Small intestine (tissue), 16 donors: ENCODE results near the gene GIGYF1. TPM values are rescaled to one million over a fixed set of nuclear protein-coding genes. Genes with fewer than 3 reads are reported as not detected.
A peak's percentile ranks its signal among the peaks of the same experiment; 100 is the strongest.

Experiments used
- DNase-seq, 2 donors: peaks; one replicate each; pipeline versions ENCODE4 v3.0.0 to v3.0.0-alpha.2; 2013
- FAIRE-seq: peaks from 2 replicates; lab custom pipeline; 2012; peaks lifted over from hg19 to GRCh38; lab: Jason Lieb, UNC
- H3K27ac ChIP-seq, 3 donors: one replicate each; pipeline ENCODE4 v1.5.1; 2013; ENCODE audit warnings: low read length in 2 of 3, mild to moderate bottlenecking in 2 of 3, control low read depth in 1 of 3, inconsistent platforms in 1 of 3, low read depth in 1 of 3, moderate library complexity in 1 of 3
- H3K27me3 ChIP-seq, 3 donors: one replicate each; pipeline ENCODE4 v1.6.1; 2013; ENCODE audit warnings: low read length in 3 of 3, inconsistent platforms in 1 of 3; ENCODE audit not compliant: control insufficient read depth in 3 of 3, insufficient read depth in 3 of 3
- H3K36me3 ChIP-seq, 3 donors: one replicate each; pipeline ENCODE4 v1.6.1; 2013; ENCODE audit warnings: low read length in 3 of 3, inconsistent platforms in 1 of 3, low read depth in 1 of 3, mild to moderate bottlenecking in 1 of 3, moderate library complexity in 1 of 3; ENCODE audit not compliant: control insufficient read depth in 3 of 3, insufficient read depth in 2 of 3
- H3K4me1 ChIP-seq, 3 donors: one replicate each; pipeline ENCODE4 v1.6.1; 2013; ENCODE audit warnings: low read length in 2 of 3, inconsistent platforms in 1 of 3, low read depth in 1 of 3, mild to moderate bottlenecking in 1 of 3, moderate library complexity in 1 of 3; ENCODE audit not compliant: control insufficient read depth in 3 of 3, insufficient read depth in 2 of 3
- H3K4me3 ChIP-seq, 3 donors: one replicate each; pipeline ENCODE4 v1.5.1; 2013; ENCODE audit warnings: low read length in 3 of 3, control low read depth in 1 of 3, inconsistent platforms in 1 of 3, low read depth in 1 of 3, mild to moderate bottlenecking in 1 of 3, moderate library complexity in 1 of 3
- H3K9me3 ChIP-seq, 2 donors: one replicate each; pipeline ENCODE4 v1.6.1; 2013; ENCODE audit warnings: low read depth in 1 of 2, low read length in 1 of 2; ENCODE audit not compliant: control insufficient read depth in 2 of 2, insufficient read depth in 1 of 2
- WGBS, 3 donors: extraction: QIAGEN DNeasy Blood & Tissue Kit; methylation state at CpG; one replicate each; pipeline ENCODE4 v1.1.7; 2013; 5-methylcytosine and 5-hydroxymethylcytosine counted together
- long read RNA-seq, 10 donors: transcript quantifications; one replicate each; lab custom pipeline, GENCODE V29; 2026
- polyA plus RNA-seq, 4 donors: library from polyadenylated mRNA; stranded (reverse) in 3 of 4; unstranded in 1 of 4; fragments of 200-250 nt in 3 of 4; fragments of 120-200 nt in 1 of 4; gene quantifications; one replicate each; pipeline versions ENCODE4 v1.2.1 to v1.2.3, GENCODE V29; 2013
- donor health status: healthy with polysubstance abuse.
- donor health status: control.
- donor health status: control.
- donor health status: Bipolar disorder and iron deficiency.
- donor health status: healthy.

Gene GIGYF1, protein sequence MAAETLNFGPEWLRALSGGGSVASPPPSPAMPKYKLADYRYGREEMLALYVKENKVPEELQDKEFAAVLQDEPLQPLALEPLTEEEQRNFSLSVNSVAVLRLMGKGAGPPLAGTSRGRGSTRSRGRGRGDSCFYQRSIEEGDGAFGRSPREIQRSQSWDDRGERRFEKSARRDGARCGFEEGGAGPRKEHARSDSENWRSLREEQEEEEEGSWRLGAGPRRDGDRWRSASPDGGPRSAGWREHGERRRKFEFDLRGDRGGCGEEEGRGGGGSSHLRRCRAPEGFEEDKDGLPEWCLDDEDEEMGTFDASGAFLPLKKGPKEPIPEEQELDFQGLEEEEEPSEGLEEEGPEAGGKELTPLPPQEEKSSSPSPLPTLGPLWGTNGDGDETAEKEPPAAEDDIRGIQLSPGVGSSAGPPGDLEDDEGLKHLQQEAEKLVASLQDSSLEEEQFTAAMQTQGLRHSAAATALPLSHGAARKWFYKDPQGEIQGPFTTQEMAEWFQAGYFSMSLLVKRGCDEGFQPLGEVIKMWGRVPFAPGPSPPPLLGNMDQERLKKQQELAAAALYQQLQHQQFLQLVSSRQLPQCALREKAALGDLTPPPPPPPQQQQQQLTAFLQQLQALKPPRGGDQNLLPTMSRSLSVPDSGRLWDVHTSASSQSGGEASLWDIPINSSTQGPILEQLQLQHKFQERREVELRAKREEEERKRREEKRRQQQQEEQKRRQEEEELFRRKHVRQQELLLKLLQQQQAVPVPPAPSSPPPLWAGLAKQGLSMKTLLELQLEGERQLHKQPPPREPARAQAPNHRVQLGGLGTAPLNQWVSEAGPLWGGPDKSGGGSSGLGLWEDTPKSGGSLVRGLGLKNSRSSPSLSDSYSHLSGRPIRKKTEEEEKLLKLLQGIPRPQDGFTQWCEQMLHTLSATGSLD (N-terminal part only)
- 10 to 100 TPM; 15.7 to 49.1 (median 17.9) TPM for polyA plus RNA-seq
- long read RNA-seq, donor 1, partial matches to known transcripts = 8 of 8 reads
- long read RNA-seq, donor 1, other reads (novel, unspliced or antisense) = 0 of 8 reads
- long read RNA-seq, donor 2 = 0 reads
- long read RNA-seq, donor 3 = 0 reads
- long read RNA-seq, donor 4 = 0 reads
- long read RNA-seq, donor 5 = 0 reads
- long read RNA-seq, donor 6, partial matches to known transcripts = 29 of 29 reads
- long read RNA-seq, donor 6, other reads (novel, unspliced or antisense) = 0 of 29 reads
- long read RNA-seq, donor 7, partial matches to known transcripts = 6 of 6 reads
- long read RNA-seq, donor 7, other reads (novel, unspliced or antisense) = 0 of 6 reads
- long read RNA-seq, donor 8 = 0 reads
- long read RNA-seq, donor 9 = 0 reads
- long read RNA-seq, donor 10 = 0 reads

DNA sequence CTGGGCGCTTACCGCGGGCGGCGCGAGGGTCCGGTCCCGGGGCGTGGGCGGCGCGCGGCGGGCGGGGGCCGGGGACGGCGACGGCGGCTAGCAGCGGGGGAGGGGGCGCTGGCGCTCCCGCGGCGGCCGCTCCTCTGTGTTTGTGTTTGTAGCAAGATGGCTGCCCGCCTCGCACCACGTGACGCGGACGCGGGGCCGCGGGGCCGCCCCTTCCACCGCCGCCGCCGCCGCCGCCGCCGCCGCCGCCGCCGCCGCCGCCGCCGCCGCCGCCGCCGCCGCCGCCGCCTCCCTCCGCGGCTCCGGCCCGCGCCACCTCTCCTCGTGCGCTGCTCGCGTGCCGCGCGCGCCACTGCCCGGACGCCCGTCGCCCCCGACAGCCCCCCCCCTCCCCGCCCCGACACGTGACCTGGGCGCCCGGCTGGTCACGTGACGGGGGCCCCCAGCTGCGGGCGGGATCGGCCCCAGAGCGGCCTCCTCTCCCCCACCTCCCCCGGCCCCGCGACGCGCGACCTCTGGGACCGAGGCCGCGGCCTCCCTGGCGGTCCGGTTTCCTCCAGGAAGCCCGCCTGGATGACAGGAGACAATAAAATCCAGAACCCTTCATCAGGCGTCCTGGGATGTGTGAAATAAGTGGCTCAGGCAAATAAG, at the start of gene GIGYF1:
Gene GIGYF1 (minus strand): TSS at position 153 of the 648 bp plus-strand sequence. CDS start 6,012 bp downstream, outside the sequence.
- Histone ChIP-seq H3K36me3 (peaks cover 0 to 29% (median 0%) of the 10 kb centered on the region in 3 donors), H3K4me3 (peak within 1 kb of the TSS; percentile 73 to 97 (median 89)), H3K27me3 (peaks cover 0 to 8% (median 0%) of the 10 kb centered on the region in 3 donors), H3K4me1 (peaks cover 0 to 24% (median 0%) of the 10 kb centered on the region in 3 donors), H3K27ac (peak within 1 kb of the TSS; percentile 2 to 72 (median 63)), H3K9me3 (no peaks in the 10 kb centered on the region)
- FAIRE-seq (no peak), DNase-seq (peak; percentile 55 to 82)
- 1 to 2% (median 1%) methylated on average over 9 to 92 of the region's 102 CpGs for WGBS, 3 donors

DNA sequence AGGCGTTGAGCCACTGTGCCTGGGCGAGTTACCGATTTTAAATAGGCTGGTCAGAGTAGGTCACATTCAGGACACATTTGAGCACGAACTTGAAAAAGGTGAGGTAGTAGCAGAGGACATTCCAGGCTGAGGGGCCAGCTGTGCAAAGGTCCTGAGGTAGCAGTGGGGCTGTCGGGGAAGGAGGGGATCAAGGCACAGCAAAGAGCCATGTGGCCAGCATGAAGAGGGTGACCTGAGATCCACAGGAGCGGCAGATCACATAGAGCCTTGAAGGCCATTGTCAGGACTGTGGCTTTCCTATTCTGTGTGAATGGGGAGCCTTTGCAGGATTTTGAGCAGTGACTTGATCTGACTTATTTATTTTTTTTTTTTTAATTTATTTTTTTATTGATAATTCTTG, 45.9 kb upstream of the GIGYF1 start:
- WGBS, 3 donors = 93% methylated on average over 6 of the region's 6 CpGs; no CpG with 5 or more reads in 2 of the 3 donors
- DNase-seq = no peak
- Histone ChIP-seq H3K9me3 (no peaks in the 10 kb centered on the region), H3K36me3 (no peaks in the 10 kb centered on the region), H3K4me3 (no peak overlapping the region), H3K27me3 (no peaks in the 10 kb centered on the region), H3K27ac (no peak overlapping the region), H3K4me1 (no peaks in the 10 kb centered on the region)
- no peak for FAIRE-seq

DNA sequence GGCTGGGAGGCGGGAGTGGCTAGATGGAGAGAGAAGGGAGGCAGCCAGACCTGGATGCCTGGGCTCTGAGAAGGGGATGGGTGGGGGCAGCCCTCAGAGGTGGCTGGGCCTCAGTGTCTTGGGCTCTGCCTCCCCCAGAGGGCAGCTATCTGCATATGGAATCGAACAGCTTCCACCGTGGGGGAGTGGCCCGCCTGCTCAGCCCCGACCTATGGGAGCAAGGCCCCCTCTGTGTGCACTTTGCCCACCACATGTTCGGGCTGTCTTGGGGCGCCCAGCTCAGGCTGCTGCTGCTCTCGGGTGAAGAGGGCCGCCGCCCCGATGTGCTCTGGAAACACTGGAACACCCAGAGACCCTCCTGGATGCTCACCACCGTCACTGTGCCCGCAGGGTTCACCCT, 42.6 kb upstream of the GIGYF1 start:
- no peak for FAIRE-seq

DNA sequence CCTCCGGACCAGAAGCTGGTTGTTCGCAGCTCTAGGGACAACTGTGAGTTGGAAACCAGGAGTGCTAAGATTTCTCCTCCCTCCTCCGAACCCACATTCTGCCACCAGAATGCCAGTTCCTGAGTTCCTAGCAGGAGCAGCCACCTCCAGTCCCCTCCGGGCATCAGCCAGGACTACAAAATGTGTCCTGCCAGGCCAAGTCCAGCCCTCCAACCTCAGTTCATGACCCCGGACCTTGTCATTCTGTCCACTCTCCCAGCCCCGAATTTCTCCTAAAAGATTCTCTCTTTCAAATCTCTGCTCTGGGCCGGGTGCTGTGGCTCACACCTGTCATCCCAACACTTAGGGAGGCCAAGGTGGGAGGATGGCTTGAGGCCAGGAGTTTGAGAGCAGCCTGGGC, 41.7 kb upstream of the GIGYF1 start:
- WGBS, 3 donors = 84% methylated on average over 7 of the region's 7 CpGs; no CpG with 5 or more reads in 2 of the 3 donors
- no peak for FAIRE-seq

More for the DNA sequence above, 42.6 kb upstream of the GIGYF1 start:
- H3K4me3 ChIP-seq = no peak overlapping the region
- WGBS, 3 donors = 62% methylated on average over 13 of the region's 13 CpGs; no CpG with 5 or more reads in 2 of the 3 donors
- peaks cover 0 to 2% (median 0%) of the 10 kb centered on the region in 3 donors for H3K27me3 ChIP-seq
- H3K27ac ChIP-seq = no peak overlapping the region
- H3K9me3 ChIP-seq = no peaks in the 10 kb centered on the region
- no peak for DNase-seq
- no peaks in the 10 kb centered on the region for H3K4me1 ChIP-seq
- H3K36me3 ChIP-seq = no peaks in the 10 kb centered on the region

DNA sequence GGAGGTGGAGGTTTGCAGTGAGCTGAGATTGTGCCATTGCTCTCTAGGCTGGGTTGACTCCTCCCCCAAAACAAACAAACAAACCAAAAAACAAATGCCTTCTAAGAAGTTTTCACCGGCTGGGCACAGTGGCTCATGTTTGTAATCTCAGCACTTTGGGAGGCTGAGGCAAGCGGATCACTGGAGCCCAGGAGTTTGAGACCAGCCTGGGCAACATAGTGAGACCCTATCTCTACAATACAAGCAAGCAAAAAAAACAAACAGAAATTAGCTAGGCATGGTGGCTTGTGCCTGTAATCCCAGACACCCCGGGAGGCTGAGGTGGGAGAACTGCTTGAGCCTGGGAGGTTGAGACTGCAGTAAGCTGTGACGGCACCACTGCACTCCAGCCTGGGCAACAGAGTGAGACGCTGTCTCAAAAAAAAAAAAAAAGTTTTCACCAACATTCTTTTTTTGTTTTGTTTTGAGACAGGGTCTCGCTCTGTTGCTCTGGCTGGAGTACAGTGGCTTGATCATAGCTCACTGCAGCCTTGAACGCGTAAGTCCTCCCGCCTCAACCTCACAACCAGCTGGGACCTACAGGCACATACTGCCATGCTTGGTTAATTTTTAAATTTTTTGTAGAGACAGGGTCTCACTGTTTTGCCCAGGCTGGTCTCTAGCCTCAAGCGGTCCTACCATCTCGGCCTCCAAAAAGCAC, 38.0 kb upstream of the GIGYF1 start:
- FAIRE-seq (no peak), DNase-seq (no peak)
- no peak overlapping the region for H3K4me3 ChIP-seq
- peaks cover 0 to 2% (median 0%) of the 10 kb centered on the region in 3 donors for H3K27me3 ChIP-seq
- no peaks in the 10 kb centered on the region for H3K36me3 ChIP-seq
- WGBS, 3 donors = 82% methylated on average over 11 of the region's 11 CpGs; no CpG with 5 or more reads in 2 of the 3 donors
- H3K27ac ChIP-seq = no peak overlapping the region
- no peaks in the 10 kb centered on the region for H3K9me3 ChIP-seq
- no peaks in the 10 kb centered on the region for H3K4me1 ChIP-seq

More for the DNA sequence above, 41.7 kb upstream of the GIGYF1 start:
- peaks cover 0 to 2% (median 0%) of the 10 kb centered on the region in 3 donors for H3K27me3 ChIP-seq
- no peaks in the 10 kb centered on the region for H3K36me3 ChIP-seq
- H3K9me3 ChIP-seq = no peaks in the 10 kb centered on the region
- no peak overlapping the region for H3K4me3 ChIP-seq
- H3K27ac ChIP-seq = no peak overlapping the region
- no peaks in the 10 kb centered on the region for H3K4me1 ChIP-seq
- no peak for DNase-seq

DNA sequence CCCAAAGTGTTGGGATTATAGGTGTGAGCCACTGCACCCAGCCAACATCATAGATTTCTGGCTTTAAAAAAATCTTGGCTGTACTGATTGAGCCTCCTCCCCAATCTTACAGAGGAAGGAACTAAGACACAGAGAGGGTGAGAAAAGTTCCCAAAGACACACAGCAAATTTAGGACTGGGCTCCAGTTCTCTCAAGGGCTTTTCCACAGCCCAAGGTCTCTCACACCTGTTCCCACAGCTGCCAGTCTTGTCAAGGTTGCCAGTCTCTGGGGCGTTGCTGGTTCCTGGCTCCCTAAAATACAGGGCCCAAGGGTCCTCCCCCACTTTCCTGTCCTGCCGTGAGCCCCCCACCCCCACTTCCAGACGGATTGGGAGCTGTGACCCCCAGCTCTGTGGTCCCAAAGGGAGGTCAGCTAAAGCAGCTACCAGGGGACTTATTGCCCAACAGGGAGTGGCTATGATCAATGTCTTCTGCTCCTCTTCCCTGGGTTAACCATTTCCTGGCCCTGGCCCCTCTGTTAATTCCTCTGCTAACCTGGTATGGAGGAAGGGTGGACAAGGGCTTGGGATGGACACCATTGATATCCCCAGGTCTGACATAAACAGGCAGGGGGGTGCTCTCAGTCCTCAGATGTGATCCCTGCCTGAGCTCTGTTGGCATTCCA, 36.2 kb upstream of the GIGYF1 start:
- Histone ChIP-seq H3K36me3 (no peaks in the 10 kb centered on the region), H3K4me1 (no peaks in the 10 kb centered on the region), H3K9me3 (no peaks in the 10 kb centered on the region), H3K27me3 (peaks cover 0 to 2% (median 0%) of the 10 kb centered on the region in 3 donors), H3K27ac (no peak overlapping the region), H3K4me3 (no peak overlapping the region)
- FAIRE-seq (no peak), DNase-seq (no peak)
- 30% methylated on average over 3 of the region's 3 CpGs; no CpG with 5 or more reads in 2 of the 3 donors for WGBS, 3 donors

DNA sequence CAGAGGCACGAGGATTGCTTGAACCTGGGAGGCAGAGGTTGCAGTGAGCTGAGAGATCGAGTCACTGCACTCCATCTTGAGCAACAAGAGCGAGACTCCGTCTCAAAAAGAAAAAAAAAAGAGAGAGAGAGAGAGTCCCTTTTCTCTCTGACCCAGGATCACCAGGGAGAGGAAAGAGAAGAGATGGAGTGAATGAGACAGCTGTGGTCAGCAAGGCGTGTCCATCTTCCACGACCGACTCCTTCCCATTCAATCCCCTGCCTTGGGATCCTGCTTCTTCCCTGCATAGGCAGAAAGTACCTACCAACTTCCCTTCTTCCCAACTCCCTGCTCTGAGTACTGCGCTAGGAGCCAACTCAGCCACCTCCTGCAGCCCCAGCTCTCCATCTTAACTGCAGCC, 34.1 kb upstream of the GIGYF1 start:
- Histone ChIP-seq H3K27me3 (peaks cover 0 to 6% (median 3%) of the 10 kb centered on the region in 3 donors), H3K27ac (no peak overlapping the region), H3K9me3 (no peaks in the 10 kb centered on the region), H3K36me3 (no peaks in the 10 kb centered on the region), H3K4me1 (no peaks in the 10 kb centered on the region), H3K4me3 (no peak overlapping the region)
- no peak for FAIRE-seq
- DNase-seq = no peak
- 77 to 80% (median 78%) methylated on average over 8 of the region's 8 CpGs for WGBS, 3 donors
